Measurements from ENCODE around the gene SLC25A4. TPM values are rescaled to one million over a fixed set of nuclear protein-coding genes. Genes with fewer than 3 reads are reported as not detected.
A peak's percentile ranks its signal among the peaks of the same experiment; 100 is the strongest.

SLC25A4 gene
- total RNA-seq, 1 experiment from 2014 or later: 18.6 TPM

GRCh38 chr4:185142564-185142911 is 528 bp upstream of the SLC25A4 start:
- CTCF ChIA-PET: interaction anchor here (0.6 to 1.1 kb wide), 2 partner anchors 14 to 163 kb away, joined by 4 read pairs; no protein-coding TSS in a partner anchor
- H3K27ac ChIP-seq (ENCODE audit: low read length): peak overlapping the region; percentile 74
- peak overlapping the region; percentile 59 to 67 for H3K4me3 ChIP-seq (ENCODE audit: low read depth in 2 of 2, low read length in 2 of 2)
- TF ChIP-seq SIN3A (IDR thresholded peaks at IDR 0.05; ENCODE audit: borderline replicate concordance, insufficient read depth, low read depth, low read length) (no peak), TCF7L2 (IDR thresholded peaks at IDR 0.05; ENCODE audit: low read depth, low read length) (no peak), POLR2AphosphoS5 (IDR thresholded peaks at IDR 0.05; ENCODE audit: low read depth, low read length) (no peak), REST (IDR thresholded peaks at IDR 0.05; ENCODE audit: insufficient read depth in 1 of 2, low read depth in 2 of 2, low read length in 1 of 2) (no peak)
- TF ChIP-seq, protein P1, sequence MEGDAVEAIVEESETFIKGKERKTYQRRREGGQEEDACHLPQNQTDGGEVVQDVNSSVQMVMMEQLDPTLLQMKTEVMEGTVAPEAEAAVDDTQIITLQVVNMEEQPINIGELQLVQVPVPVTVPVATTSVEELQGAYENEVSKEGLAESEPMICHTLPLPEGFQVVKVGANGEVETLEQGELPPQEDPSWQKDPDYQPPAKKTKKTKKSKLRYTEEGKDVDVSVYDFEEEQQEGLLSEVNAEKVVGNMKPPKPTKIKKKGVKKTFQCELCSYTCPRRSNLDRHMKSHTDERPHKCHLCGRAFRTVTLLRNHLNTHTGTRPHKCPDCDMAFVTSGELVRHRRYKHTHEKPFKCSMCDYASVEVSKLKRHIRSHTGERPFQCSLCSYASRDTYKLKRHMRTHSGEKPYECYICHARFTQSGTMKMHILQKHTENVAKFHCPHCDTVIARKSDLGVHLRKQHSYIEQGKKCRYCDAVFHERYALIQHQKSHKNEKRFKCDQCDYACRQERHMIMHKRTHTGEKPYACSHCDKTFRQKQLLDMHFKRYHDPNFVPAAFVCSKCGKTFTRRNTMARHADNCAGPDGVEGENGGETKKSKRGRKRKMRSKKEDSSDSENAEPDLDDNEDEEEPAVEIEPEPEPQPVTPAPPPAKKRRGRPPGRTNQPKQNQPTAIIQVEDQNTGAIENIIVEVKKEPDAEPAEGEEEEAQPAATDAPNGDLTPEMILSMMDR (IDR thresholded peaks at IDR 0.05): no peak
- ATAC-seq (no peak), DNase-seq (ENCODE audit: low read depth, low spot score) (no peak)
- no TSS peak for BruUV-seq (replicated peaks)
- intact Hi-C loops (cut with micrococcal nuclease; ENCODE audit: unreplicated experiment): no loop called here
- in situ Hi-C loops (cut with HindIII; ENCODE audit: low pct_unique_long_range_greater_than_20kb, low sequenced_read_pairs): no loop called here
- H3K36me3 ChIP-seq (ENCODE audit: control insufficient read depth, insufficient read depth, low read length): no peaks in the 10 kb centered on the region
- H3K27me3 ChIP-seq (ENCODE audit: control insufficient read depth, insufficient read depth, low read length): no peaks in the 10 kb centered on the region
- no peaks in the 10 kb centered on the region for H3K9me3 ChIP-seq (ENCODE audit: control insufficient read depth, insufficient read depth, low read depth, low read length)
- POLR2A ChIA-PET: interaction anchor here (0.6 to 0.7 kb wide), 2 partner anchors 842 to 1421 kb away, joined by 3 read pairs; no protein-coding TSS in a partner anchor
- H3K4me1 ChIP-seq (ENCODE audit: control insufficient read depth, insufficient read depth, low read length): no peaks in the 10 kb centered on the region; the same call in 1 of the 2 replicates

DNA sequence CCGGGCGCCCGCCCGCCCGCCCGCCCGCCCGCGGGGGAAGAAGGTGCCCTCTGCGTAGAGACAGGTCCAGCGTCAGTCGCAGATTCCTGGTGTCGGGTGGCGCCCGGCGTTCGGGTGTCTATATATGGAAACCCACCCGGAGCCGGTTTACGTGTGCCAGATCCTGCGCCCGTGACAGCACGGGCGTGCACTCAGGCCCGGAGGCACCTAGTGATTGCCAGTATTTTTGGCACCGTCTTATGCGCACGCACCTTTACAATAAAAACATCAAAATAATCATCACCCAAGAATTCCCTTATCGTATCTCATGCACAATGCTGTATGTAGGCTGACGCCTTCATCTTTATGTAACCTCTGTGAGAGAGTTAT is 519 bp downstream of the SLC25A4 start:
- Histone ChIP-seq H3K4me1 (ENCODE audit: control insufficient read depth, insufficient read depth, low read length) (no peaks in the 10 kb centered on the region; the same call in 1 of the 2 replicates), H3K36me3 (ENCODE audit: control insufficient read depth, insufficient read depth, low read length) (no peaks in the 10 kb centered on the region), H3K27me3 (ENCODE audit: control insufficient read depth, insufficient read depth, low read length) (no peaks in the 10 kb centered on the region), H3K4me3 (ENCODE audit: low read depth in 2 of 2, low read length in 2 of 2) (peak overlapping the region; percentile 59 to 67), H3K9me3 (ENCODE audit: control insufficient read depth, insufficient read depth, low read depth, low read length) (no peaks in the 10 kb centered on the region), H3K27ac (ENCODE audit: low read length) (peak overlapping the region; percentile 61; the same call in 1 of the 2 replicates)
- in situ Hi-C loops (cut with HindIII; ENCODE audit: low pct_unique_long_range_greater_than_20kb, low sequenced_read_pairs) (no loop called here), intact Hi-C loops (cut with micrococcal nuclease; ENCODE audit: unreplicated experiment) (no loop called here)
- POLR2A ChIA-PET: no interaction called here
- DNase-seq (ENCODE audit: low read depth, low spot score) (no peak), ATAC-seq (peak; percentile 52)
- CTCF ChIA-PET: interaction anchor here (0.6 to 1.1 kb wide), 2 partner anchors 15 to 131 kb away, joined by 3 to 4 read pairs; no protein-coding TSS in a partner anchor
- TF ChIP-seq, protein P1 (IDR thresholded peaks at IDR 0.05): no peak
- TF ChIP-seq REST (IDR thresholded peaks at IDR 0.05; ENCODE audit: insufficient read depth in 1 of 2, low read depth in 2 of 2, low read length in 1 of 2): no peak
- no peak for TF ChIP-seq TCF7L2 (IDR thresholded peaks at IDR 0.05; ENCODE audit: low read depth, low read length)
- no peak for TF ChIP-seq POLR2AphosphoS5 (IDR thresholded peaks at IDR 0.05; ENCODE audit: low read depth, low read length)
- TF ChIP-seq SIN3A (IDR thresholded peaks at IDR 0.05; ENCODE audit: borderline replicate concordance, insufficient read depth, low read depth, low read length): no peak
- BruUV-seq (replicated peaks): no TSS peak
